H9 (cell line): ENCODE data around the gene C6orf62. TPM values are rescaled to one million over a fixed set of nuclear protein-coding genes. Genes with fewer than 3 reads are reported as not detected.

Experiments used
- DNase-seq: peaks from one replicate; pipeline ENCODE4 v3.0.0-alpha.2; 2017
- H2AFZ ChIP-seq: one replicate; pipeline ENCODE4 v1.6.1; 2013; ENCODE audit warnings: mild to moderate bottlenecking, low read length, control low read depth, moderate library complexity
- H2AK5ac ChIP-seq: 2 replicates; pipeline ENCODE4 v1.6.1; 2013; ENCODE audit warnings: low read length, control low read depth, mixed read lengths; ENCODE audit not compliant: insufficient read length
- H2BK120ac ChIP-seq: one replicate; pipeline ENCODE4 v1.6.1; 2013; ENCODE audit warnings: low read depth, mild to moderate bottlenecking, low read length, control low read depth, inconsistent platforms; ENCODE audit not compliant: poor library complexity, severe bottlenecking
- H2BK12ac ChIP-seq: 2 replicates; pipeline ENCODE4 v1.6.1; 2013; ENCODE audit warnings: low read length, control low read depth, mixed read lengths, low read depth; ENCODE audit not compliant: insufficient read length
- H2BK15ac ChIP-seq: 2 replicates; pipeline ENCODE4 v1.6.1; 2013; ENCODE audit warnings: low read depth, low read length, control low read depth
- H2BK20ac ChIP-seq: one replicate; pipeline ENCODE4 v1.6.1; 2013; ENCODE audit warnings: low read depth, mild to moderate bottlenecking, low read length, control low read depth, inconsistent platforms; ENCODE audit not compliant: poor library complexity, severe bottlenecking
- H2BK5ac ChIP-seq: 2 replicates; pipeline ENCODE4 v1.6.1; 2013; ENCODE audit warnings: low read length, control low read depth, mixed read lengths; ENCODE audit not compliant: insufficient read length
- H3K14ac ChIP-seq: 2 replicates; pipeline ENCODE4 v1.6.1; 2013; ENCODE audit warnings: low read length, control low read depth; ENCODE audit not compliant: insufficient read depth
- H3K18ac ChIP-seq: 2 replicates; pipeline ENCODE4 v1.6.1; 2013; ENCODE audit warnings: low read depth, mild to moderate bottlenecking, mixed read lengths, low read length, control low read depth; ENCODE audit not compliant: insufficient read length
- H3K23ac ChIP-seq: 2 replicates; pipeline ENCODE4 v1.6.1; 2013; ENCODE audit warnings: low read length, control low read depth, mixed read lengths, low read depth; ENCODE audit not compliant: insufficient read length
- H3K23me2 ChIP-seq: 2 replicates; pipeline ENCODE4 v1.6.1; 2013; ENCODE audit warnings: low read depth, mild to moderate bottlenecking, mixed read lengths, low read length, control low read depth; ENCODE audit not compliant: insufficient read length, poor library complexity, severe bottlenecking
- H3K27ac ChIP-seq: 2 replicates; pipeline ENCODE4 v1.5.1; 2013; ENCODE audit warnings: low read length, control low read depth, mixed read lengths, low read depth; ENCODE audit not compliant: insufficient read length
- H3K27me3 ChIP-seq: 2 replicates; pipeline ENCODE4 v1.6.1; 2013; ENCODE audit warnings: low read length, control low read depth, inconsistent platforms; ENCODE audit not compliant: insufficient read depth
- H3K4ac ChIP-seq: 2 replicates; pipeline ENCODE4 v1.6.1; 2013; ENCODE audit warnings: low read depth, mild to moderate bottlenecking, control low read depth, inconsistent platforms, low read length, moderate library complexity
- H3K4me1 ChIP-seq: 2 replicates; pipeline ENCODE4 v1.6.1; 2013; ENCODE audit warnings: low read length, control low read depth, inconsistent platforms; ENCODE audit not compliant: insufficient read depth
- H3K4me2 ChIP-seq: 2 replicates; pipeline ENCODE4 v1.6.1; 2013; ENCODE audit warnings: low read length, control low read depth, mixed read lengths; ENCODE audit not compliant: insufficient read length, insufficient read depth
- H3K56ac ChIP-seq: 2 replicates; pipeline ENCODE4 v1.6.1; 2013; ENCODE audit warnings: low read depth, mild to moderate bottlenecking, mixed read lengths, low read length, control low read depth; ENCODE audit not compliant: insufficient read length
- H3K79me1 ChIP-seq: 2 replicates; pipeline ENCODE4 v1.6.1; 2013; ENCODE audit warnings: low read depth, mild to moderate bottlenecking, moderate library complexity, low read length, control low read depth, inconsistent platforms; ENCODE audit not compliant: insufficient read depth, poor library complexity, severe bottlenecking
- H3K79me2 ChIP-seq: 2 replicates; pipeline ENCODE4 v1.6.1; 2013; ENCODE audit warnings: low read length, control low read depth, inconsistent platforms; ENCODE audit not compliant: insufficient read depth
- H3K9ac ChIP-seq: 2 replicates; pipeline ENCODE4 v1.6.1; 2013; ENCODE audit warnings: low read length, control low read depth, mixed read lengths; ENCODE audit not compliant: insufficient read length; ENCODE audit errors: extremely low read depth
- H3K9me3 ChIP-seq: one replicate; pipeline ENCODE4 v1.6.1; 2013; ENCODE audit warnings: low read depth, low read length, inconsistent platforms; ENCODE audit not compliant: control insufficient read depth
- H3T11ph ChIP-seq: one replicate; pipeline ENCODE4 v1.6.1; 2013; ENCODE audit warnings: mild to moderate bottlenecking, low read length, control low read depth, inconsistent platforms
- H4K20me1 ChIP-seq: one replicate; pipeline ENCODE4 v1.6.1; 2013; ENCODE audit not compliant: control insufficient read depth, insufficient read length, insufficient read depth
- H4K5ac ChIP-seq: 2 replicates; pipeline ENCODE4 v1.6.1; 2013; ENCODE audit warnings: low read depth, mild to moderate bottlenecking, mixed read lengths, low read length, control low read depth; ENCODE audit not compliant: insufficient read length
- H4K8ac ChIP-seq: replicated peaks from 2 replicates; pipeline ENCODE4 v1.6.1; 2013; ENCODE audit warnings: low read length, control low read depth, mixed read lengths, low read depth; ENCODE audit not compliant: insufficient read length
- H4K91ac ChIP-seq: 2 replicates; pipeline ENCODE4 v1.6.1; 2013; ENCODE audit warnings: low read depth, mild to moderate bottlenecking, moderate library complexity, mixed read lengths, low read length, control low read depth; ENCODE audit not compliant: insufficient read length
- H3K27ac Mint-ChIP-seq, 3 experiments: 2 replicates in 2 of 3; 3 replicates in 1 of 3; pipeline ENCODE4 v1.8.0; 2020 to 2021; ENCODE audit warnings: mixed read lengths in 3 of 3, mild to moderate bottlenecking in 1 of 3, moderate library complexity in 1 of 3
- H3K27me3 Mint-ChIP-seq: 2 replicates; pipeline ENCODE4 v1.8.0; 2021; ENCODE audit warnings: low read depth, mild to moderate bottlenecking, moderate library complexity, mixed read lengths
- H3K36me3 Mint-ChIP-seq, 3 experiments: 2 replicates in 2 of 3; 3 replicates in 1 of 3; pipeline ENCODE4 v1.8.0; 2020 to 2021; ENCODE audit warnings: low read depth in 3 of 3, mixed read lengths in 3 of 3; ENCODE audit not compliant: insufficient read depth in 1 of 3
- H3K4me1 Mint-ChIP-seq, 2 experiments: 2 replicates each; pipeline ENCODE4 v1.8.0; 2020; ENCODE audit warnings: mixed read lengths in 2 of 2
- H3K4me3 Mint-ChIP-seq, 2 experiments: 2 replicates in 1 of 2; 3 replicates in 1 of 2; pipeline ENCODE4 v1.8.0; 2020 to 2021; ENCODE audit warnings: mild to moderate bottlenecking in 2 of 2, mixed read lengths in 2 of 2, moderate library complexity in 1 of 2
- H3K9me3 Mint-ChIP-seq, 2 experiments: 2 replicates in 1 of 2; 3 replicates in 1 of 2; pipeline ENCODE4 v1.8.0; 2020; ENCODE audit warnings: mild to moderate bottlenecking in 2 of 2, mixed read lengths in 2 of 2, moderate library complexity in 1 of 2
- total RNA-seq: library from RNA; stranded (reverse); gene quantifications from 2 replicates; pipeline ENCODE4 v1.2.1, GENCODE V29; 2021
- TF ChIP-seq, protein P1 (sequence below): fragments of 200-600 bp; sonication (generic); conservative IDR thresholded peaks from 3 replicates; pipeline ENCODE4 v1.8.0; 2021; ENCODE audit warnings: antibody characterized with exemption, mild to moderate bottlenecking

The C6orf62 gene
- total RNA-seq, 1 experiment from 2014 or later: 125 TPM

DNA sequence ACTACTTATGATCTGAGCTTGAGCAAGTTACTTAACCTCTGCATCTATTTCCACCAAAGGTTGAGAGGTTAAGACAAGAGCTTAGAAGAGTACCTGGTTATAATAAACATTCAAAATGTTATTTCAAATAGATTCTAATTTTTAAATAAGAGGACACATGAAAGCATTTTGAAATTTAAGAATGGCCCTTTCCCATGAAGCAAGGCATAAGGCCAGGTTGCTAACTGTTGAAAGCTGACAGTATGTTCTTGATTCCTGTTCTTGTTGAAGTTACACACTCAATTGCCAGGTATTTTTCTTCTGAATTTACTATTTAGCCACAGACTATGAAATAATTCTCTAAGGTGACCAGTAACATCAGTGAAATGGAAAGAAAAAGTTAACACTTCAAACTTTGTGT, 14.5 kb downstream of the C6orf62 start:
- Histone ChIP-seq H2AFZ (no peak overlapping the region), H2BK5ac (no peak overlapping the region), H2BK20ac (no peak overlapping the region), H4K8ac (no peak overlapping the region), H3K4me1 (no peaks in the 10 kb centered on the region), H2BK120ac (no peak overlapping the region), H3K9ac (no peak overlapping the region), H3K18ac (no peak overlapping the region), H4K20me1 (no peaks in the 10 kb centered on the region), H3T11ph (no peak overlapping the region), H3K56ac (no peak overlapping the region), H3K27me3 (no peaks in the 10 kb centered on the region), H3K4ac (no peak overlapping the region), H2BK15ac (no peak overlapping the region), H3K27ac (no peak overlapping the region), H3K4me2 (no peak overlapping the region), H3K79me2 (no peaks in the 10 kb centered on the region), H2BK12ac (no peak overlapping the region), H4K5ac (no peak overlapping the region), H3K23ac (no peak overlapping the region), H2AK5ac (no peak overlapping the region), H3K14ac (no peak overlapping the region), H3K79me1 (no peaks in the 10 kb centered on the region), H3K9me3 (no peaks in the 10 kb centered on the region), H3K23me2 (no peaks in the 10 kb centered on the region), H4K91ac (no peak overlapping the region)
- TF ChIP-seq, protein P1, sequence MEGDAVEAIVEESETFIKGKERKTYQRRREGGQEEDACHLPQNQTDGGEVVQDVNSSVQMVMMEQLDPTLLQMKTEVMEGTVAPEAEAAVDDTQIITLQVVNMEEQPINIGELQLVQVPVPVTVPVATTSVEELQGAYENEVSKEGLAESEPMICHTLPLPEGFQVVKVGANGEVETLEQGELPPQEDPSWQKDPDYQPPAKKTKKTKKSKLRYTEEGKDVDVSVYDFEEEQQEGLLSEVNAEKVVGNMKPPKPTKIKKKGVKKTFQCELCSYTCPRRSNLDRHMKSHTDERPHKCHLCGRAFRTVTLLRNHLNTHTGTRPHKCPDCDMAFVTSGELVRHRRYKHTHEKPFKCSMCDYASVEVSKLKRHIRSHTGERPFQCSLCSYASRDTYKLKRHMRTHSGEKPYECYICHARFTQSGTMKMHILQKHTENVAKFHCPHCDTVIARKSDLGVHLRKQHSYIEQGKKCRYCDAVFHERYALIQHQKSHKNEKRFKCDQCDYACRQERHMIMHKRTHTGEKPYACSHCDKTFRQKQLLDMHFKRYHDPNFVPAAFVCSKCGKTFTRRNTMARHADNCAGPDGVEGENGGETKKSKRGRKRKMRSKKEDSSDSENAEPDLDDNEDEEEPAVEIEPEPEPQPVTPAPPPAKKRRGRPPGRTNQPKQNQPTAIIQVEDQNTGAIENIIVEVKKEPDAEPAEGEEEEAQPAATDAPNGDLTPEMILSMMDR: no peak
- no peak for DNase-seq
- no peaks in the 10 kb centered on the region for H3K4me1 Mint-ChIP-seq
- no peak overlapping the region for H3K27ac Mint-ChIP-seq
- no peak overlapping the region for H3K4me3 Mint-ChIP-seq
- no peaks in the 10 kb centered on the region for H3K27me3 Mint-ChIP-seq
- no peaks in the 10 kb centered on the region for H3K9me3 Mint-ChIP-seq
- peaks cover 47 to 77% (median 76%) of the 10 kb centered on the region in 3 experiments for H3K36me3 Mint-ChIP-seq
